ENCODE measurements around the gene MUC15. TPM values are rescaled to one million over a fixed set of nuclear protein-coding genes. Genes with fewer than 3 reads are reported as not detected.

The MUC15 gene
- total and polyA plus RNA-seq, 2 experiments from 2014 or later: not detected

DNA sequence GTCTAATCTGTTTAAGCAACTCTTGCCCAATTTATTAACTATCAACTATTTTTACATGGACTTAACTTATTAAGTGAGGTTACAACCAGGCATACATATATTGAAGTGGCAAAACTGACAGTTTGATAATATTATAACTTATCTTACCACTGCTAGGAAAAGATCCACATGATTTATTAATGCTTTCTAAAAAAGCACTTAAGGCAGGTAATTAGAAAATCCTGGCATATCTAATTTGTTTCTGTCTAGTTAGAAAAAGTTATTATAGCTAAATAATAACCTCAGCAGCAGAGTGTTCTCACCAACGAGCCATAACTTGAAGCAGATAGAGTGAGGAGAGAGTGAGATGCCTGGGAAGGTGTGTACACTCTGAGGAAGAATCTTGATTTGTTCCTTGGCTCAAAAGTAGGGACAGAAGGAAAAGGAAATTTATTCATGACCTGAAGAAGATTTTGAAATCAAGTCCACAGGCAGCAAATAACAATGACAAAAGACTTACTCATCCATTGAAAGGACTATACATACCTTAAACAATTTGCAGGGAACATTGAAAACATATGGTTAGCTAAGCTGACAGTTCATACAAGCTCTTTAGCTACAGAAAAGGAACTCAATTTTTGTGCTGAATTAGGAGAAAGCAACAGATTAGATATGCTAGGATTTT lies 7.1 kb upstream of the MUC15 start:
- no peak overlapping the region for H3K27ac ChIP-seq (ENCODE audit: low read depth)
- DNase-seq (ENCODE audit: low spot score): no peak
- TF ChIP-seq ZNF114 (CRISPR knock-in tag; IDR thresholded peaks at IDR 0.05) (no peak), REST (IDR thresholded peaks at IDR 0.05; ENCODE audit: unreplicated experiment) (no peak), EZH2phosphoT487 (IDR thresholded peaks at IDR 0.05; ENCODE audit: unreplicated experiment) (no peak)
- no peak overlapping the region for H3K4me3 ChIP-seq
- H3K4me2 ChIP-seq: 0 out of 2 replicates have a peak overlapping the region, but pooled peaks have one; percentile 22
- Mint-ChIP-seq H3K4me3 (no peak overlapping the region), H3K9me3 (no peaks in the 10 kb centered on the region), H3K4me1 (peaks cover 14% of the 10 kb centered on the region), H3K27me3 (ENCODE audit: insufficient read depth, low read depth, poor library complexity) (no peaks in the 10 kb centered on the region), H3K27ac (peak overlapping the region; percentile 15; the same call in 1 of the 2 replicates), H3K36me3 (ENCODE audit: low read depth) (no peaks in the 10 kb centered on the region)
- H2AFZ ChIP-seq: no peak overlapping the region
- ATAC-seq: no peak
- no peaks in the 10 kb centered on the region for H3K36me3 ChIP-seq (ENCODE audit: insufficient read depth)
- H3K79me2 ChIP-seq (replicated peaks; ENCODE audit: insufficient read depth): no peaks in the 10 kb centered on the region
- peaks cover 17% of the 10 kb centered on the region for H3K4me1 ChIP-seq (ENCODE audit: insufficient read depth)
- H4K20me1 ChIP-seq (replicated peaks; ENCODE audit: insufficient read depth): no peaks in the 10 kb centered on the region
- no peaks in the 10 kb centered on the region for H3F3A ChIP-seq (replicated peaks; ENCODE audit: low read depth)
- H3K9me2 ChIP-seq (ENCODE audit: insufficient read depth): no peaks in the 10 kb centered on the region
- no peaks in the 10 kb centered on the region for H3K27me3 ChIP-seq (ENCODE audit: insufficient read depth)

GRCh38 chr11:26575946-26576345 lies 3.9 kb upstream of the MUC15 start:
- Histone ChIP-seq H3K9me2 (ENCODE audit: insufficient read depth) (no peaks in the 10 kb centered on the region), H3K79me2 (replicated peaks; ENCODE audit: insufficient read depth) (no peaks in the 10 kb centered on the region), H3K4me3 (no peak overlapping the region), H3K36me3 (ENCODE audit: insufficient read depth) (no peaks in the 10 kb centered on the region), H2AFZ (no peak overlapping the region), H3K27me3 (ENCODE audit: insufficient read depth) (no peaks in the 10 kb centered on the region), H3K4me2 (no peak overlapping the region), H3K27ac (ENCODE audit: low read depth) (no peak overlapping the region), H4K20me1 (replicated peaks; ENCODE audit: insufficient read depth) (no peaks in the 10 kb centered on the region), H3F3A (replicated peaks; ENCODE audit: low read depth) (no peaks in the 10 kb centered on the region), H3K4me1 (ENCODE audit: insufficient read depth) (peaks cover 28% of the 10 kb centered on the region)
- no peak overlapping the region for H3K27ac Mint-ChIP-seq
- ATAC-seq: no peak
- no peaks in the 10 kb centered on the region for H3K36me3 Mint-ChIP-seq (ENCODE audit: low read depth)
- no peak for DNase-seq (ENCODE audit: low spot score)
- H3K4me1 Mint-ChIP-seq: peaks cover 32% of the 10 kb centered on the region
- H3K4me3 Mint-ChIP-seq: no peak overlapping the region
- H3K27me3 Mint-ChIP-seq (ENCODE audit: insufficient read depth, low read depth, poor library complexity): no peaks in the 10 kb centered on the region
- no peaks in the 10 kb centered on the region for H3K9me3 Mint-ChIP-seq
- TF ChIP-seq ZNF331 (CRISPR knock-in tag; IDR thresholded peaks at IDR 0.05; ENCODE audit: low read depth) (no peak), CTCF (conservative IDR thresholded peaks at IDR 0.05; ENCODE audit: low read depth in 2 of 2) (no peak), ZNF114 (CRISPR knock-in tag; IDR thresholded peaks at IDR 0.05) (no peak), STAT1 (IDR thresholded peaks at IDR 0.05; ENCODE audit: unreplicated experiment) (no peak), EZH2phosphoT487 (IDR thresholded peaks at IDR 0.05; ENCODE audit: unreplicated experiment) (no peak), JUNB (IDR thresholded peaks at IDR 0.05; ENCODE audit: unreplicated experiment) (no peak), NANOG (IDR thresholded peaks at IDR 0.05; ENCODE audit: borderline replicate concordance) (no peak), EZH2 (IDR thresholded peaks at IDR 0.05; ENCODE audit: low read depth, unreplicated experiment) (no peak), ETS1 (IDR thresholded peaks at IDR 0.05) (no peak), CREB1 (CRISPR knock-in tag; IDR thresholded peaks at IDR 0.05; ENCODE audit: low read depth) (no peak), REST (IDR thresholded peaks at IDR 0.05; ENCODE audit: unreplicated experiment) (no peak), POLR2AphosphoS5 (IDR thresholded peaks at IDR 0.05; ENCODE audit: low read depth) (no peak)

All from GM23338 (cell line).